Kidney (tissue), 14 donors: ENCODE results near the gene PLAC1. TPM values are rescaled to one million over a fixed set of nuclear protein-coding genes. Genes with fewer than 3 reads are reported as not detected.

Experiments
- DNase-seq, 5 donors: peaks; one replicate each; pipeline ENCODE4 v3.0.0-alpha.2; 2013 to 2020
- FAIRE-seq: peaks from 2 replicates; lab custom pipeline; 2012; peaks lifted over from hg19 to GRCh38; lab: Jason Lieb, UNC
- H3K27ac ChIP-seq, 2 donors: one replicate each; pipeline ENCODE4 v1.7.0; 2013; ENCODE audit warnings: low read depth in 2 of 2, low read length in 2 of 2, inconsistent platforms in 1 of 2
- H3K27me3 ChIP-seq: one replicate; pipeline ENCODE4 v1.7.1; 2013; ENCODE audit warnings: low read length, inconsistent platforms; ENCODE audit not compliant: control insufficient read depth, insufficient read depth
- H3K36me3 ChIP-seq, 3 donors: one replicate each; pipeline versions ENCODE4 v1.7.0 to v1.7.1; 2013; ENCODE audit warnings: low read length in 3 of 3, control low read depth in 1 of 3, inconsistent platforms in 1 of 3; ENCODE audit not compliant: insufficient read depth in 3 of 3, control insufficient read depth in 2 of 3
- H3K4me1 ChIP-seq, 3 donors: one replicate each; pipeline versions ENCODE4 v1.7.0 to v1.7.1; 2013; ENCODE audit warnings: low read length in 3 of 3, inconsistent platforms in 1 of 3, low read depth in 1 of 3; ENCODE audit not compliant: control insufficient read depth in 2 of 3, insufficient read depth in 2 of 3
- H3K4me3 ChIP-seq, 3 donors: one replicate each; pipeline versions ENCODE4 v1.7.0 to v1.8.1; 2013; ENCODE audit warnings: low read length in 3 of 3, control low read depth in 1 of 3, inconsistent platforms in 1 of 3
- H3K9ac ChIP-seq, 3 donors: one replicate each; pipeline versions ENCODE4 v1.7.0 to v1.7.1; 2013; ENCODE audit warnings: low read length in 3 of 3, control low read depth in 1 of 3, inconsistent platforms in 1 of 3
- H3K9me3 ChIP-seq, 3 donors: one replicate each; pipeline versions ENCODE4 v1.7.0 to v1.7.1; 2013; ENCODE audit warnings: low read length in 3 of 3, control low read depth in 1 of 3, inconsistent platforms in 1 of 3; ENCODE audit not compliant: control insufficient read depth in 2 of 3, insufficient read depth in 1 of 3
- CTCF ChIP-seq: IDR thresholded peaks from 3 replicates; pipeline ENCODE4 v1.5.1; 2012; ENCODE audit warnings: mild to moderate bottlenecking, moderate library complexity, borderline replicate concordance; ENCODE audit not compliant: insufficient read depth; ENCODE audit errors: extremely low read depth
- intact Hi-C: fragments of 100-400 bp; cut with DNase I; formaldehyde crosslinking; loops from one replicate; pipeline ENCODE4 v1.11.1; 2022
- polyA plus RNA-seq: library from polyadenylated mRNA; stranded (reverse); fragments of 350-450 nt; fragmentation: Illumina TruSeq; extraction: RNeasy Lipid Tissue Mini Kit (QIAGEN cat#74804); gene quantifications from one replicate; pipeline ENCODE4 v1.2.3, GENCODE V29; 2014; ENCODE audit warnings: low read depth, low replicate concordance; ENCODE audit not compliant: insufficient read depth
- total RNA-seq: library from RNA; stranded (reverse); fragmentation: NEBNext Ultra II Directional; extraction: Animal tissue kit (Norgen Biotek cat#: 25700); gene quantifications from one replicate; pipeline ENCODE4 v1.2.1, GENCODE V29; 2021
- donor health status: control.
- donor health status: control.
- donor health status: control.
- donor health status: control.
- donor health status: control.
- donor health status: DM: yes; HTN: yes; CAD: no.
- donor health status: Normal renal cell carcinoma (clear cell type).

PLAC1 gene
- total and polyA plus RNA-seq, 2 donors from 2014 or later = not detected

- Histone ChIP-seq H3K4me1 (no peaks in the 10 kb centered on the region), H3K9ac (no peak overlapping the region), H3K9me3 (no peaks in the 10 kb centered on the region), H3K27me3 (no peaks in the 10 kb centered on the region), H3K36me3 (no peaks in the 10 kb centered on the region), H3K27ac (no peak overlapping the region), H3K4me3 (no peak overlapping the region)
- TF ChIP-seq CTCF = no peak
- intact Hi-C loops = no loop called here
- FAIRE-seq (no peak), DNase-seq (no peak)
Observed at GRCh38 chrX:134570509-134570846, 87.8 kb downstream of the PLAC1 start.

- intact Hi-C loops = no loop called here
- Histone ChIP-seq H3K27me3 (no peaks in the 10 kb centered on the region), H3K27ac (no peak overlapping the region), H3K4me3 (no peak overlapping the region), H3K36me3 (no peaks in the 10 kb centered on the region), H3K9ac (no peak overlapping the region), H3K9me3 (no peaks in the 10 kb centered on the region), H3K4me1 (no peaks in the 10 kb centered on the region)
- TF ChIP-seq CTCF = no peak
- no peak for DNase-seq
- FAIRE-seq = no peak
Observed at GRCh38 chrX:134569306-134569705, 89.0 kb downstream of the PLAC1 start.

GRCh38 chrX:134568285-134569016 lies 89.8 kb downstream of the PLAC1 start:
- Histone ChIP-seq H3K9me3 (no peaks in the 10 kb centered on the region), H3K36me3 (no peaks in the 10 kb centered on the region), H3K9ac (no peak overlapping the region), H3K27me3 (no peaks in the 10 kb centered on the region), H3K27ac (no peak overlapping the region), H3K4me1 (no peaks in the 10 kb centered on the region), H3K4me3 (no peak overlapping the region)
- TF ChIP-seq CTCF = no peak
- DNase-seq = no peak
- no peak for FAIRE-seq
- intact Hi-C loops = no loop called here

- Histone ChIP-seq H3K27me3 (no peaks in the 10 kb centered on the region), H3K9me3 (no peaks in the 10 kb centered on the region), H3K36me3 (no peaks in the 10 kb centered on the region), H3K27ac (no peak overlapping the region), H3K4me1 (no peaks in the 10 kb centered on the region), H3K4me3 (no peak overlapping the region), H3K9ac (no peak overlapping the region)
- intact Hi-C loops = no loop called here
- TF ChIP-seq CTCF = no peak
- DNase-seq (no peak), FAIRE-seq (no peak)
Observed at GRCh38 chrX:134566506-134566905, 91.8 kb downstream of the PLAC1 start.
